ENCODE data around the gene ECPAS. TPM values are rescaled to one million over a fixed set of nuclear protein-coding genes. Genes with fewer than 3 reads are reported as not detected.

Gene ECPAS
- total RNA-seq, 2 donors from 2014 or later: 72.7 to 115 TPM

DNA sequence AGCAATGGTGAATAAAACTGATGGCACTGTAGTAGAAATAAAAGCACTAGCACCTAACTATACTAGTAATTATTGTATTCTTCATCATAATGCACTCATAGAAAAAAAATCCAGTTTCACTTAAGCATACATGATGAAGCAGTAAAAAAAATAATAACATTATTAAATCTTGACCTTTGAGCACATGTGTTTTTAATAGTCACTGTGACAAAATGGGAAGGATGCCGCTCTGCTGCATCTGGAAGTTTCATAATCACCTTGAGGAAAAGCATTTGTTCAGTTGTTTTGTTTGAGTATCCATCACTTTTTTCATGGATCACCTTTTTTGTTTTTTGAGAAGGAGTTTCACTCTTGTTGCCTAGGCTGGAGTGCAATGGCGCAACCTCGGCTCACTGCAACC is 167.4 kb downstream of the ECPAS start:
- Histone ChIP-seq H3K9me3 (no peaks in the 10 kb centered on the region), H3K36me3 (no peaks in the 10 kb centered on the region), H3K27me3 (replicated peaks; ENCODE audit: insufficient read depth) (no peaks in the 10 kb centered on the region), H3K4me3 (no peak overlapping the region), H3K27ac (no peak overlapping the region), H3K4me1 (ENCODE audit: control insufficient read depth in 1 of 2, low read depth in 2 of 2) (no peaks in the 10 kb centered on the region)
- no peak for ATAC-seq (ENCODE audit: insufficient number of reproducible peaks, low FRiP score, low read depth)
- TF ChIP-seq CTCF (IDR thresholded peaks at IDR 0.05): no peak
- DNase-seq (ENCODE audit: low spot score): no peak

Other genes starting within 250 kb of the ECPAS start
- gene OR2K2, start 154.2 kb downstream of the ECPAS start, total RNA-seq: not detected
- 10 to 100 TPM in 1 of 2 donors, 1 to 10 TPM in 1; 9.7 to 17.8 TPM for gene ZNF483, start 40.8 kb upstream of the ECPAS start, total RNA-seq
- gene PTGR1, start 115.3 kb upstream of the ECPAS start, total RNA-seq: 10 to 100 TPM; 20.2 to 34.4 TPM
- gene DNAJC25, start 147.0 kb upstream of the ECPAS start, total RNA-seq: 10 to 100 TPM in 1 of 2 donors, 1 to 10 TPM in 1; 9.5 to 10.2 TPM
- gene GNG10, start 177.2 kb upstream of the ECPAS start, total RNA-seq: 10 to 100 TPM; 66.1 to 93.1 TPM